SKM-1 (cell line): Measurements from ENCODE around the gene DUOX1.

Source experiments
- DNase-seq: peaks from one replicate; lab custom pipeline; 2025; ENCODE audit not compliant: unreplicated experiment; lab: John Stamatoyannopoulos, UW

Gene DUOX1

DNA sequence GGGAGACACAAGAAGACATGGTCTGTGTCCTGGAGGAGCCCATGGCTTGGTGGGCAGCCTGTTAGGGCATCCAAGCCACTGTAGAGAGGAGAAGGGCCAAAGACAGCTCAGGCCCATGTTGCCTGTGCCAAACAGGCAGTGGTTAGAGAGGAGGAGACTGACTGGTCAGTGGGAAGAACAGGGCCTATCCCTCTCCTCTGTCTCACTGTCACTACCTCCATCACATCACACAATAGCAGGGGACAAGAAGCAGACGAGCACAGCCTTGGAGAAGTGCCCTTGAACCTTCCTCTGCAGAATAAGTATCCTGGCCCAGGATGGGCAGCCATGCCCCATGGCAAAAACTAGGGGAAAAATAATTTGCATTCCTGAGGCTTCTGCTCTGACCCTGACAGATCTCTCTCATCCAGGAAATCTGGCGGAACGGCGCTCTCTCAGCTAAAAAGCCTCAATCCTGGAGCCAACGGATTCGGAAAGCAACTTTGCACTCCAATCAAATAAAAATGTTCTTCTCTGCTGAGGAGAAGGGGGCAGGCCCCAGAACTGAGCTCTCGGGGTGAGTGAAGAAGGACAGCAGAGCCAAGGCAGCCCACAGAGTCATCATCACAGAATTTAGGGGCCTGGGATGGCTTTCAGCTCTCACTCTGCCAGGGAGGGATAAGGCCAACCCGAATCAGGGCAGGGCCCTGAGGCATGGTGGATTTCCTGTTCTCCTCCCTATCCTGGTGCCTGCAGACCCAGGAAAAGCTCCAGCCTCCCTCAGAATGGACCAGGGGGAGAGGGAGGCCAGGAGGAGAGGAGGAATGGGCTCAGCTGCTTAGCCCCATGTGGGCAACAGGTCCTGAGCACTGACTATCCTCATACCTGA is 56.3 kb downstream of the DUOX1 start:
- no peak for DNase-seq

DNA sequence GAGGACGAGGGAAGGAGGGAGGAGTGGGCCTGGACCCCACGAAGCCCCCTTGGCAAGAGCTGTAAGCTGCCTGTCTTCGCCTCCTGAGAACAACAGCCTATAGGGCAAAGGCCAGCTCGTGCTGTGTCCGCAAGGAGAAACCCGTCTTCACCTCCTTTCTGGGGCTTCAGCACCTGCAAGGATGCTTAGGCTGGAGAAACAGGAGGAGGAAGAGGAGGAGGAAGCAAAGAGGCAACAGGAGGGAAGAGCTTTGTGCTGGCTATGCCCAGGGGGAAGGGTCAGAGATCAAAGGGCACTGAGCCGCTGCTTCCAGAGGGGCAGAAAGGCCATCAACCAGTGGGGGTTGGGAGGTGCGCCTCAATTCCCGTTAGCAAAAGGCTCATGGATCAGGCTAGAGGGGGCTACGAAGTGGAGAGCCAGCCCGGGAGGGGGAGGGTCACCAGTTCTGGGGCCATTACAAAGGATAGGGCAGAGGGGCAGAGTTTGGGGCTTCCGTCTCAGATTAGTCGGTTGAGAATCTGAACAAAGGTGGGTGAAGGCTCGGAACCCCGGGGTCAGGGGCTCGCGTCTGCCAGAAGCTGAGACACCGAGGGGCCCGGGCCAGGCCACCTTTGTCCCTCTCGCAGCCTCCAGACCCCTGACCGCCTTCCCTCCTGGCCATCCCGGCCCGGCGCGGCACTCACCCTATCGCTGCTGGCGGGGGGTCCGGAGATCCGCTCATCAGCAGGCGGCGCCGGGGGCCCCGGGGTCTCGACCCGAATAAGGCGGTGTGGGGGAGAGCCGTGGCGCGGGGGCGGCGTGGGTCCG is 57.2 kb downstream of the DUOX1 start:
- DNase-seq: no peak

DNA sequence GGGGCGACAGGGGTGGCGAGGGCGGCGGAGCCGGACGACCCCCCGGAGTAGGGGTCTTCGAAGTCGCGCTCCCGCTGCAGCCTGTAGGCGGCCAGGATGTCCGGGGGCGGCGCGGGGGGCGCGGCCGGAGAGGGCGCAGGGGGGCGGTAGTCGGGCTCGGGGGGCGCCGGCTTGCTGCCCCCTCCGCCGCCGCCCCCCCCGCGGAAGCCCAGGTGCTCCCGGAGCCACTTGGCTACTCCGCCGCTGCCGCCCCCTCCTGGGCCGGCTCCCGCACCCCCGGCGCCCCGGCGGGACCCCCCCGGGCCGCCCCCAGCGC is 57.7 kb downstream of the DUOX1 start:
- no peak for DNase-seq

DNA sequence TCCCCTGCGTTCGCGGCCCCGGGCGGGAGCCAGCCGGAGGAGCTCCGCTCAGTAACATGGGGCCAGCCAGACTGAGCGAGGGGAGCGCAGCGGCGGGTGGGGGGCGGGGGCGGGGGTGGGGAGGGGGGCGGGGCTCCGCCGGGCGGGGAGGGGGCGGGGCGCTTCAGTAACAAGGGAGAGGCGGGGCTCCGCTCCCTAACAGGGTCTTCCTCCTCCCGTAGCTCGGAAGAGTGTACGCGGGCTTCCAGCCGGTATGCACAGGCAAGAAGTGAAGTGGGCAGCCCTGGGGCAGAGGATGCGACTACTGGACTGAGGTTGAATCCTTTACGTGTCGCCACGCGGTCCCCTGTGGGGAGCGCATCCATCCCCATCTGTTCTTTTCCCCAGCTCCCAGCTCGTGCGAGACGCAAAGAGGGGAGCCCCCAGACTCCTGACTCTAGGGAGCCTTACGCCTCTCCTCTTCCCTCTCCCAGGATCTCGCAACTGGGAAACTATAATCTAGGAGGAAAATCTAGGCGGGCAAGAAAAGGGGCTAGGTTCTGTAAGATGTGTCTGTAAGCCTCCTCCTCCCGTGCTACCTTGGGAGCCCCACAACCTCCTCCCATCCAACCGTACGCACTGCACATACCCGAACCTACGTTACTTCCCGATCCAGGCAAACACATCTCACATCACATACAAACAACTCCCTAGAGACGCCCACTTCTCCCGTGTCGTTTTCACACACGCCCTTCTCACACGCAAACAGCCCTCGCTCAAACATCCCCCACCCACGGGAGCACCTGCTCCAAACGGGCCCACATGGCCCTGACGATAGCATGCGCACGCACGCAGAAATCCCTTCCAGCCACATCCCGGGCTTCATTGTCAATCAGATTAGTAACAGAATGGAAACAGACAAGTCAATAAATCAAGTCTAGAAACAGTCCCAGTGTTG is 58.4 kb downstream of the DUOX1 start, which contains the start of gene SHF:
Gene SHF (minus strand): TSS at position 73 of the 937 bp plus-strand sequence. CDS start 15 bp downstream, at position 58.
- no peak for DNase-seq

DNA sequence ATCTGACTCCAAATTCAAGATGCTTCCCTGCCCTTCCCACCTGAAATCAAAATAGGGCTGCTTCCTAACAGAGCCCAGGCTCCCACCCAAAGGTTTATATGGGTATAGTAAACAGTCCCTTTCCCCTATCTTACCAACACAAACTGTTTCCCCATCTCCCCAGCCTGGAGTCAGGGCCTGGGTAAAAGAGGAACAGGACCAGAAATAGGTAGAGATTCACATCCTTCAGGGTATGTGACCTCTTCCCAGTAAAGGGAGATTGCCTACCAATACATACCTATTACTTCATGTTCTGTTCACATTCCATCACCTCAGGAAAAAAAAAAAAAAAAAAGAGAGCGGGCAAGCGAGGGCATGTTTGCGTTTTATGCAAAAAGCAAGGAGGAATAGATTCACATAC is 67.7 kb downstream of the DUOX1 start:
- DNase-seq: no peak

DNA sequence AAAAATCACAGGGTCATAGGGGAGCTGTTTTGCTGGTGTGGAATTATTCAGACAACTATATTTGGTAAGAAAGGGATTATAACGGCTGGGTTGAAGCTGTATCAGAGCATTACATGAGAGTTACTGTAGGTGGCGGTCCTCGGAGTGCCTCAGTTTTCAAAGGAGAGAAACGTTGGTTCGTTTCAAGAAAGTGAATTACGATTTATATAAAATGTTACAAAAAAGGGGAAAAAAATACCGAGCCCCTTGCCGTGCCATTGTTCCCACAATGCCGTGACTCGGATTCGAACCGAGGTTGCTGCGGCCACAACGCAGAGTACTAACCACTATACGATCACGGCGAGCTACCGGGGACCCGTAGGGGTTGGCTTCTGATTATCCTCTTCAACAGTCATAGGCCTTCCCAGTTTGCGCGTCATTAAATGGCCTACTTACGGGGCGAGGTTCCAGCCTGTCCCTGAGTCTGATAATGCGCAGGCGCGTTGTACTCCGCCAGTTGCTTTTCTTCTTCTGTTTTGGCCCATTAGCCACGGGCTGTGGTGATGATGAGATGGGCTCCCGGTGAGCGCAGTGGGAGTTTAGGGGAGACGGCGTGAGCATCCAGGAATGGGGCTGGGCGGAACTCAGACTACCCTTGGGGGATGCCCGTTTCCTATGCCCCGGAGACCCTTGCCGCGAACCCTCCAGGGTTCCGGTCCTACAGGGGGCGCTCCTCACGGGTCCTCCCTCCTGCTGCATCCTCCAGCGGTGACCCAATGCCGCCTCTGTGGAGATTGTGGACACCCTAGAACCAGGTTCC is 68.7 kb downstream of the DUOX1 start:
- DNase-seq: peak; percentile 96

DNA sequence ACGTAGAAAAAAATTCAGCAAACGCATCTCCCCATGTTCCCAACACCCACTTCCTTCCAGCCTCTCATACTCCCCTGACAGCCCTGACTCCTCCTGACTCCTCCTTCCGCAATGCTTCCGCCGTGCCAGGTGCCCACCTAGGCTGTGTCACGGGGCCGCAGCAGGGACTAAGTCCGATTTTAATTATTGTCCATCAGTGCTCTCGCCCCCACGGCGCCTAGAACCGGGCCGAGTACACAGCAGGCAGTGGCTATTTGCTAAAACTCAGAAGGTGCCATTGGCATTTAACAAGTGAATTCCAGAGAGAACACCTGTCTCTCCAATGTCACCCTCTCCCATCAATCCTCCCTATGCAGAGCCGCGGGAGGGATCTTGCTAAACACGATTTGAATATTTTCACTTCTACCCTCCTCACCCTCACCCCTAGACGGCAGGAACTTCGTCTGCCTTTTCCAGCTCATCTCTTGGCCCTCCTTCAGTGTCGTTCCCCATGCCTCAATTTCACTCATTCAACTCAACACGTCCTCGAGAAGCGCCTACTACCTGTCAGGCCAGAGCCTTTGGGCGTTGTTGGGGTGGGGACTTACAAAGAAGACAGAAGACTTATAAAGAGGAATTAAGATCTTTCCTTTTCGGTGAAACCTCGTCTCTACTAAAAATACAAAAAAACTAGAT is 69.5 kb downstream of the DUOX1 start:
- DNase-seq: no peak

DNA sequence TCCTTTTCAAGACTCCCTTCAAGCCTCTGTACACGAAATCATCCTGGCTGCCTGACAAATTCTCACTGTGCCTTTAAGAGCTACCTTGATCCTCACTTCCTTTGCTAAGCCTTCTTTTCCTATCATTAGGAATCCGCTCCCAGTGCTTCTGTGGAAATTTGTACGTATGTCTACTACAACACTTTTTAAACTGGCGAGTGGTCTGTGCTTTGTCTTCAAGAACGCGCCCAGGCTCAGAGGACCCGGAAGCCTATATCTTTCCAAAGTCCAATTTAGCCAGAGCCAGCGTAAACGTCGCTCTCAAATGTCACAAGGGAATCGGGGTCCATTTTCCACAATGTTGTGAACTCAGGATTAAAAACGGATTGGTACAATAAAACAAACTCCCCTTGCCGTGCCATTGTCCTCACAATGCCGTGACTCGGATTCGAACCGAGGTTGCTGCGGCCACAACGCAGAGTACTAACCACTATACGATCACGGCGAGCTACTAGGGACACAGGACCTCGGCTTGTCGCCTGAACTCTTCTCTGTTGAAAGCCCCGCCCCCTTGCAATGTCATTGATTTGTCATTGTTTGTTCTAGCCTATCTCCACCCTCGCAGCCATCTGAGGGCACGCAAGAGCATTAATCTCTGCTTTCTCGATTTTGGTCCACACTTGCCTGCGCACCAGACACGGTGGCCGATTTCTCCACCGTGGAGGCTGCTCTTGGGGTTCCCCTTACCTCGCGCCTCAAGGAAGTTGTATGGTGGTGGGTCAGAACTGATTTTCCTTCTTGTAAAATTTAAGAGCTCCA is 70.4 kb downstream of the DUOX1 start:
- peak; percentile 76 for DNase-seq

DNA sequence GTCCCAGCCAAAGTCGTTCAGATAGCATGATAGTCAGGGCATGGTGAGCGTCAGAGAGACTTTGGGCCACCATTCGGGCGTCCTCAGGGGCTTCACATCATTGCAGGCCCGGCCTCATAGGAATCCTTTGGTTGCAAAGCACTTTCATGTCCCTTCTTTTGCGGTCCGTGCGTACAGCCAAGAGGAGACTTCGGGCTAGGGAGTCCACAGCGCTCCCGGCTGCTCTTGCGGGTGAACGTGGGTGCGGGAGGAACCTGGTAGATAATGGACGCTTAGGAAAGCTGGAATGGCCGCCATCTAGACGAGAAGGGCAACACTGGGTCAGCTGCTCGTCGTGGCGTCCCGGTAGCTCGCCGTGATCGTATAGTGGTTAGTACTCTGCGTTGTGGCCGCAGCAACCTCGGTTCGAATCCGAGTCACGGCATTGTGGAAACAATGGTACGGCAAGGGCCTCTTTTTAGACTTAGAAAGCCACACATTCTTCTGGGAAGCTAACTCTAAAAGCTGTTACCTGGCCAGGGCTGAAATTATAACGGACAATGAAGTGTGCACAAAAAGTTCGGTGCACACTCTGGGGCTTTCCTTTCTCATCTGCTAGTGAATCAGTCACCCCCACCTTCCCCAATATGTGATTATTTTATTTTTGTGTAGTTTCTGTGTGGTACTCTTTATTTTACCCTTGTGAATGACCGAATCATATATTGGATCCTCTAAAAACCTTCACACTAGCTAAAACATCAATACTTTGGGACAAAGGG is 71.2 kb downstream of the DUOX1 start:
- DNase-seq: peak; percentile 43

DNA sequence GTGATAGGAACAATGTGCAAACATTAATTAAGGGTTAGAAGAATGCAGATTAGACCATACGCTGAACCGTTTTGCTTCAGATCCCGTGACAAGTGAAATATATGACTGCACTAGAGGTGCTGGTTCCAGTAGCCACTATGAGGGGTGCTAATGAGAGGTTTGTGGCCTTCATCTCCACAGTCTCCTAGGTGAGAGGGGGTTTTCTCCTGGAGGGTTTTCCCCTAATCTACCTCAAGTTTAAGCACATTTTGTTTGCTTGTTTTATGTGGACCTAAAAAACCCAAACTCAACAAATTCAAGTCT is 71.7 kb downstream of the DUOX1 start:
- DNase-seq: no peak

DNA sequence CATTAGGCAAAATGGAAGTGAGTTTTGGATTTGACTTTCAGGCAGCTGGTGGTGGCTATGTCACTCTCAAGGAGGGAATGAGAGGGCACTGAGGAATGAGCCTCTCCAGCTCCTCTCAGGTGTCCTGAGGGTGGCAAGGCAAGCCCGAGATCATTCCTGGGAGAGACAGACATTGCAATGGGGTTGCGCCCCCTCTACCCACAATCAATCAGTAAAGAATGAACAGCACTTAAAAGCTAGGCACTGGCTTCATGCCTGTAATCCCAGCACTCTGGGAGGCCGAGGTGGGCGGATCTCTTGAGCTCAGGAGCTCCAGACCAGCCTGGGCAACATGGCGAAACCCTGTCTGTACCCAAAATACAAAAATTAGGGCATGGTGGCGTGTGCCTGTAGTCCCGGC is 72.1 kb downstream of the DUOX1 start:
- DNase-seq: no peak

DNA sequence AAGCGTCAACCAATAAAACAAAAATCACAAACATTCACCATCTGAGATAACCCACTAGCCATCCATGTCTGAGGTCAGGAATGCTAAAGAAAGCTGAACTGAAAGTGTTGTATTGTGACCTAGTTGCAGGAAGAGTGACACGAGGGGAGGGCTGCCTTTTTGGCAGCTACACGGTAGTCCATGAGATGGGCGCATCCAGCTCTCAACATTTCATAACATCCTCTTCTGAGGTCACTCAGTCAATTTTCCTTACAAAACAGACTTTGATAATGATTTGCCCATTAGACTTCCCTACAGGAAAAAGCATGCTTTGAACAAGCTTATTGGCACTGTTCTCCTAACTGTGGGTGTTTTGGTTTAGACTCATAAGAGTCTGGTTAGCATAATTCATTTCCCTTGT is 73.4 kb downstream of the DUOX1 start:
- no peak for DNase-seq

DNA sequence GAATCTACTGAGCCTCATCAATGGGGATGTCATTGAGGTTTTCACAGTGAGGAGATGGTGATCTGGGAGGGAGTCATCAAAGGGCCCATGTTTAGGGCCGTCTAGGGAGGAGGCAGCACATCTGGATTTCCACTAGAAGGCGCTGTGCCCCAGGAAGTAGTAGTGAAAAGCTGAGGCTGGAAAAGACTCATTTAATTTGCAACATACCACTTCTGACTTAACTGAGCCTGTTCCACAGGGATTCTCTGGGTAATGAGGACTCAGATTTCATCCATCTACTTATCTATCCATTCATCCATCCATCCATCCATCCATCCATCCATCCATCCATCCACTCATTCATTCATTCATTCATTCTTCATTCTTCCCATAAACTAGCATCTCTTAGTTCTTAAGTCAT is 75.4 kb downstream of the DUOX1 start:
- DNase-seq: peak; percentile 73

DNA sequence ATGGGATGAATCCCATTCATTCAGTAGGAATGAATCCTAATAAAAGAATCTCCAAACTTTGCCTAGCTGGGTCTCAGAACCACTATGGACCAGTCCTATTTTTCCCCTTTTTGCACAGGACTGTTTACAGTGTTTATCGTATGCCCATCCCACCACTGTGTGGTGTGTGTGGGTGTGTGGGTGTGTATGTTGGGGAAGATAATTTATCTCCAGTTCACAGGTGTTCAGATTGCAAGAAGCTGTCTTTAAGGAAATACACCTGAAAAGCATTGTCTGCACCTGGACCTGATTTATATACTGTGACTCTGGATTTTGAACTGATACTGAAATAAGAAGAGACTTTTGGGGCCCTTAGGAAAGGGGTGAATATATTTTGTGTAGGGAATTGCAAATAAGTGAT is 82.7 kb downstream of the DUOX1 start:
- DNase-seq: no peak
